Measurements from ENCODE around the gene ABTB1.

ABTB1 gene

DNA sequence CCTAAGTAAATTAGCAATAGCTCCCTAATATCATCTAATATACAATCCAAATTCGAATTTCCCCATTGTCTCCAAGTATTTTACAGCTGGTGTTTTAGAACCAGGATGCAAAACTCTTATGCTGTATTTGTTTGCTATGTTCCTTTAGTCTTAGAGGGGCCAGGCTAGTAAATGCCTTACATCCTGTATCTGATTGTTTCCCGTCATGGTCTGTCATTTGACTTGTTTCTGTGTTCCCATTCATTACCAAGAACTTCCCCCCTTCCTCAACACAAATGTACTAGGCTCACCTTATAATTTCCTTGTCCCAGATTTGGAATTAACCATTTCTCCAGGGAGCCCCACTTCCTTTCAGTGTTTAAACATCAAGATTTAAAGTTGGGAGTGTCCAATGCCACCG is 54.1 kb downstream of the ABTB1 start:
- Mint-ChIP-seq H3K4me1 (no peaks in the 10 kb centered on the region), H3K27me3 (peaks cover 14% of the 10 kb centered on the region), H3K9me3 (no peaks in the 10 kb centered on the region), H3K4me3 (no peak overlapping the region), H3K27ac (no peak overlapping the region), H3K36me3 (no peaks in the 10 kb centered on the region)

DNA sequence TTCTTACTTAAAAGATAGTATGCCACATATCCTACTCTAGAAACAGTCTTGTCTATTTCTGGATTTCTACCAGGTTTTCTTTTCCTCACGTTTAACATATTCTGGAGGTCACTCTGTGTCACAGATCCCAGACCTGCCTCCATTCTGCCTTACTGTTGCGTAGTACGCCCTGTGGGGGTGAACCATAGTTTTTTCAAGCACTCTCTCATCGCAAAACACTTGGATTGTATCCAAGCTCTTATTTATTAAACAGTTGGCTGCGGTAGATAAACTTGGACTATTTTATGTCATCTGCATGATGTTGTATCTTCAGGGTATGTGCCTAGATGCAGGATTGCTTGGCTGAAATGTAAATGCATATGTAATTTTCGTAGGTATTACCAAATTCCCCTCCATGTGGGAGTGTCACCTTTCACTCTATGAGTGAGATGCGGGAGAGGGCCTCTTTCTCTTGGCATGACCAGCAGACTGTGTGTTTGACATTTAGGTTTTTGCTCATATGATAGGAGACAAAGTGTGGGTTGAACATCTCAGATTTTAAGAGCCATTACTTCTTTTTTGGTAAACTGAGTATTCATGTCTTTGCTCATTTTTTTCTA is 55.8 kb downstream of the ABTB1 start:
- Mint-ChIP-seq H3K9me3 (no peaks in the 10 kb centered on the region), H3K4me1 (no peaks in the 10 kb centered on the region), H3K4me3 (no peak overlapping the region), H3K36me3 (no peaks in the 10 kb centered on the region), H3K27ac (no peak overlapping the region), H3K27me3 (peaks cover 17% of the 10 kb centered on the region)

GRCh38 chr3:127729556-127730056 is 56.9 kb downstream of the ABTB1 start:
- H3K9me3 Mint-ChIP-seq, result no peaks in the 10 kb centered on the region
- no peak overlapping the region for H3K27ac Mint-ChIP-seq
- H3K4me3 Mint-ChIP-seq, result no peak overlapping the region
- H3K27me3 Mint-ChIP-seq, result peaks cover 12% of the 10 kb centered on the region
- no peaks in the 10 kb centered on the region for H3K4me1 Mint-ChIP-seq
- H3K36me3 Mint-ChIP-seq, result no peaks in the 10 kb centered on the region

GRCh38 chr3:127730171-127730570 is 57.4 kb downstream of the ABTB1 start:
- H3K4me1 Mint-ChIP-seq, result no peaks in the 10 kb centered on the region
- H3K27ac Mint-ChIP-seq, result no peak overlapping the region
- H3K36me3 Mint-ChIP-seq, result no peaks in the 10 kb centered on the region
- H3K4me3 Mint-ChIP-seq, result no peak overlapping the region
- H3K9me3 Mint-ChIP-seq, result no peaks in the 10 kb centered on the region
- peaks cover 6% of the 10 kb centered on the region for H3K27me3 Mint-ChIP-seq
